H9 (cell line): ENCODE measurements around the gene IGSF9B. TPM values are rescaled to one million over a fixed set of nuclear protein-coding genes. Genes with fewer than 3 reads are reported as not detected.

Experiments used
- DNase-seq: peaks from one replicate; pipeline ENCODE4 v3.0.0-alpha.2; 2017
- H2AFZ ChIP-seq: one replicate; pipeline ENCODE4 v1.6.1; 2013; ENCODE audit warnings: mild to moderate bottlenecking, low read length, control low read depth, moderate library complexity
- H2AK5ac ChIP-seq: 2 replicates; pipeline ENCODE4 v1.6.1; 2013; ENCODE audit warnings: low read length, control low read depth, mixed read lengths; ENCODE audit not compliant: insufficient read length
- H2BK120ac ChIP-seq: one replicate; pipeline ENCODE4 v1.6.1; 2013; ENCODE audit warnings: low read depth, mild to moderate bottlenecking, low read length, control low read depth, inconsistent platforms; ENCODE audit not compliant: poor library complexity, severe bottlenecking
- H2BK12ac ChIP-seq: 2 replicates; pipeline ENCODE4 v1.6.1; 2013; ENCODE audit warnings: low read length, control low read depth, mixed read lengths, low read depth; ENCODE audit not compliant: insufficient read length
- H2BK15ac ChIP-seq: 2 replicates; pipeline ENCODE4 v1.6.1; 2013; ENCODE audit warnings: low read depth, low read length, control low read depth
- H2BK20ac ChIP-seq: one replicate; pipeline ENCODE4 v1.6.1; 2013; ENCODE audit warnings: low read depth, mild to moderate bottlenecking, low read length, control low read depth, inconsistent platforms; ENCODE audit not compliant: poor library complexity, severe bottlenecking
- H2BK5ac ChIP-seq: 2 replicates; pipeline ENCODE4 v1.6.1; 2013; ENCODE audit warnings: low read length, control low read depth, mixed read lengths; ENCODE audit not compliant: insufficient read length
- H3K14ac ChIP-seq: 2 replicates; pipeline ENCODE4 v1.6.1; 2013; ENCODE audit warnings: low read length, control low read depth; ENCODE audit not compliant: insufficient read depth
- H3K18ac ChIP-seq: 2 replicates; pipeline ENCODE4 v1.6.1; 2013; ENCODE audit warnings: low read depth, mild to moderate bottlenecking, mixed read lengths, low read length, control low read depth; ENCODE audit not compliant: insufficient read length
- H3K23ac ChIP-seq: 2 replicates; pipeline ENCODE4 v1.6.1; 2013; ENCODE audit warnings: low read length, control low read depth, mixed read lengths, low read depth; ENCODE audit not compliant: insufficient read length
- H3K23me2 ChIP-seq: 2 replicates; pipeline ENCODE4 v1.6.1; 2013; ENCODE audit warnings: low read depth, mild to moderate bottlenecking, mixed read lengths, low read length, control low read depth; ENCODE audit not compliant: insufficient read length, poor library complexity, severe bottlenecking
- H3K27ac ChIP-seq: 2 replicates; pipeline ENCODE4 v1.5.1; 2013; ENCODE audit warnings: low read length, control low read depth, mixed read lengths, low read depth; ENCODE audit not compliant: insufficient read length
- H3K27me3 ChIP-seq: 2 replicates; pipeline ENCODE4 v1.6.1; 2013; ENCODE audit warnings: low read length, control low read depth, inconsistent platforms; ENCODE audit not compliant: insufficient read depth
- H3K4ac ChIP-seq: 2 replicates; pipeline ENCODE4 v1.6.1; 2013; ENCODE audit warnings: low read depth, mild to moderate bottlenecking, control low read depth, inconsistent platforms, low read length, moderate library complexity
- H3K4me1 ChIP-seq: 2 replicates; pipeline ENCODE4 v1.6.1; 2013; ENCODE audit warnings: low read length, control low read depth, inconsistent platforms; ENCODE audit not compliant: insufficient read depth
- H3K4me2 ChIP-seq: 2 replicates; pipeline ENCODE4 v1.6.1; 2013; ENCODE audit warnings: low read length, control low read depth, mixed read lengths; ENCODE audit not compliant: insufficient read length, insufficient read depth
- H3K56ac ChIP-seq: 2 replicates; pipeline ENCODE4 v1.6.1; 2013; ENCODE audit warnings: low read depth, mild to moderate bottlenecking, mixed read lengths, low read length, control low read depth; ENCODE audit not compliant: insufficient read length
- H3K79me1 ChIP-seq: 2 replicates; pipeline ENCODE4 v1.6.1; 2013; ENCODE audit warnings: low read depth, mild to moderate bottlenecking, moderate library complexity, low read length, control low read depth, inconsistent platforms; ENCODE audit not compliant: insufficient read depth, poor library complexity, severe bottlenecking
- H3K79me2 ChIP-seq: 2 replicates; pipeline ENCODE4 v1.6.1; 2013; ENCODE audit warnings: low read length, control low read depth, inconsistent platforms; ENCODE audit not compliant: insufficient read depth
- H3K9ac ChIP-seq: 2 replicates; pipeline ENCODE4 v1.6.1; 2013; ENCODE audit warnings: low read length, control low read depth, mixed read lengths; ENCODE audit not compliant: insufficient read length; ENCODE audit errors: extremely low read depth
- H3K9me3 ChIP-seq: one replicate; pipeline ENCODE4 v1.6.1; 2013; ENCODE audit warnings: low read depth, low read length, inconsistent platforms; ENCODE audit not compliant: control insufficient read depth
- H3T11ph ChIP-seq: one replicate; pipeline ENCODE4 v1.6.1; 2013; ENCODE audit warnings: mild to moderate bottlenecking, low read length, control low read depth, inconsistent platforms
- H4K20me1 ChIP-seq: one replicate; pipeline ENCODE4 v1.6.1; 2013; ENCODE audit not compliant: control insufficient read depth, insufficient read length, insufficient read depth
- H4K5ac ChIP-seq: 2 replicates; pipeline ENCODE4 v1.6.1; 2013; ENCODE audit warnings: low read depth, mild to moderate bottlenecking, mixed read lengths, low read length, control low read depth; ENCODE audit not compliant: insufficient read length
- H4K8ac ChIP-seq: replicated peaks from 2 replicates; pipeline ENCODE4 v1.6.1; 2013; ENCODE audit warnings: low read length, control low read depth, mixed read lengths, low read depth; ENCODE audit not compliant: insufficient read length
- H4K91ac ChIP-seq: 2 replicates; pipeline ENCODE4 v1.6.1; 2013; ENCODE audit warnings: low read depth, mild to moderate bottlenecking, moderate library complexity, mixed read lengths, low read length, control low read depth; ENCODE audit not compliant: insufficient read length
- H3K27ac Mint-ChIP-seq, 3 experiments: 2 replicates in 2 of 3; 3 replicates in 1 of 3; pipeline ENCODE4 v1.8.0; 2020 to 2021; ENCODE audit warnings: mixed read lengths in 3 of 3, mild to moderate bottlenecking in 1 of 3, moderate library complexity in 1 of 3
- H3K27me3 Mint-ChIP-seq: 2 replicates; pipeline ENCODE4 v1.8.0; 2021; ENCODE audit warnings: low read depth, mild to moderate bottlenecking, moderate library complexity, mixed read lengths
- H3K36me3 Mint-ChIP-seq, 3 experiments: 2 replicates in 2 of 3; 3 replicates in 1 of 3; pipeline ENCODE4 v1.8.0; 2020 to 2021; ENCODE audit warnings: low read depth in 3 of 3, mixed read lengths in 3 of 3; ENCODE audit not compliant: insufficient read depth in 1 of 3
- H3K4me1 Mint-ChIP-seq, 2 experiments: 2 replicates each; pipeline ENCODE4 v1.8.0; 2020; ENCODE audit warnings: mixed read lengths in 2 of 2
- H3K4me3 Mint-ChIP-seq, 2 experiments: 2 replicates in 1 of 2; 3 replicates in 1 of 2; pipeline ENCODE4 v1.8.0; 2020 to 2021; ENCODE audit warnings: mild to moderate bottlenecking in 2 of 2, mixed read lengths in 2 of 2, moderate library complexity in 1 of 2
- H3K9me3 Mint-ChIP-seq, 2 experiments: 2 replicates in 1 of 2; 3 replicates in 1 of 2; pipeline ENCODE4 v1.8.0; 2020; ENCODE audit warnings: mild to moderate bottlenecking in 2 of 2, mixed read lengths in 2 of 2, moderate library complexity in 1 of 2
- WGBS: extraction: QIAGEN DNeasy Blood & Tissue Kit; methylation state at CpG from one replicate; pipeline ENCODE4 v1.1.7; 2013; ENCODE audit warnings: missing lambda C conversion rate, low lambda C conversion rate, mixed read lengths; ENCODE audit not compliant: insufficient read length; ENCODE audit errors: extremely low coverage; 5-methylcytosine and 5-hydroxymethylcytosine counted together
- total RNA-seq: library from RNA; stranded (reverse); gene quantifications from 2 replicates; pipeline ENCODE4 v1.2.1, GENCODE V29; 2021
- TF ChIP-seq, protein P1 (sequence below): fragments of 200-600 bp; sonication (generic); conservative IDR thresholded peaks from 3 replicates; pipeline ENCODE4 v1.8.0; 2021; ENCODE audit warnings: antibody characterized with exemption, mild to moderate bottlenecking

IGSF9B gene
- total RNA-seq, 1 experiment from 2014 or later = 25.7 TPM

DNA sequence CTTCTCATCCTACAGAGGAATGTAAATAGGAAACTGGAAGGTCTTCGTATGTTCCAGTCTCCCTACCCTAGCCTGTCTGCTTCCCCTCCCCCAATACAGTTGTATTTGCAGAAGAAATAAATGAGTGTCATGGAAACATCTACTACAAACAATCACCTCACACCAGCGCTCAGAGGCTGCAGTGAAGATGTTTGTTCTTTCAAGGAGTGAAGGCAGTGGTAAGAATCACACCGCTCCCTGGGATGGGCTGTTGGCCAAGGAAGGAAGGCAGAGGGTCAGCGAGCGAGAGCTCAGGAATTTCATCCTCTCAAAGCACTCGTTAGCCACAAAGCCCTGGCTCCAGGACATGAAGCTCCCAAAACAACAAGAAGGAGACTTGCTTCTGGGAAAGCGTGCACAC lies 1.1 kb upstream of the IGSF9B start:
- Histone ChIP-seq H3K4me1 (peaks cover 8% of the 10 kb centered on the region; the same call in 1 of the 2 replicates), H3K56ac (no peak overlapping the region), H3K18ac (peak overlapping the region; percentile 83), H4K8ac (no peak overlapping the region), H3K27ac (no peak overlapping the region), H4K20me1 (no peaks in the 10 kb centered on the region), H3K23ac (no peak overlapping the region), H3K9me3 (no peaks in the 10 kb centered on the region), H2AFZ (no peak overlapping the region), H3K9ac (no peak overlapping the region), H2BK20ac (no peak overlapping the region), H3T11ph (no peak overlapping the region), H3K4me2 (peak overlapping the region; percentile 84), H2BK12ac (no peak overlapping the region), H4K91ac (no peak overlapping the region), H2BK5ac (no peak overlapping the region), H3K79me1 (no peaks in the 10 kb centered on the region), H4K5ac (no peak overlapping the region), H2BK15ac (no peak overlapping the region), H3K4ac (no peak overlapping the region), H2BK120ac (no peak overlapping the region), H3K23me2 (peaks cover 7% of the 10 kb centered on the region), H3K14ac (no peak overlapping the region; the same call in 1 of the 2 replicates), H3K79me2 (no peaks in the 10 kb centered on the region; the same call in 1 of the 2 replicates), H3K27me3 (peaks cover 1% of the 10 kb centered on the region; the same call in 1 of the 2 replicates), H2AK5ac (no peak overlapping the region)
- no CpG with 5 or more reads among the region's 7 CpGs for WGBS
- no peak for DNase-seq
- peaks cover 0 to 8% (median 5%) of the 10 kb centered on the region in 3 experiments; a peak in 6 of 7 replicates for H3K36me3 Mint-ChIP-seq
- H3K4me3 Mint-ChIP-seq = peak overlapping the region; percentile 85 to 93
- H3K9me3 Mint-ChIP-seq = peaks cover 0 to 20% of the 10 kb centered on the region in 2 experiments; a peak in 3 of 5 replicates
- peaks cover 61% of the 10 kb centered on the region for H3K27me3 Mint-ChIP-seq
- TF ChIP-seq, protein P1, sequence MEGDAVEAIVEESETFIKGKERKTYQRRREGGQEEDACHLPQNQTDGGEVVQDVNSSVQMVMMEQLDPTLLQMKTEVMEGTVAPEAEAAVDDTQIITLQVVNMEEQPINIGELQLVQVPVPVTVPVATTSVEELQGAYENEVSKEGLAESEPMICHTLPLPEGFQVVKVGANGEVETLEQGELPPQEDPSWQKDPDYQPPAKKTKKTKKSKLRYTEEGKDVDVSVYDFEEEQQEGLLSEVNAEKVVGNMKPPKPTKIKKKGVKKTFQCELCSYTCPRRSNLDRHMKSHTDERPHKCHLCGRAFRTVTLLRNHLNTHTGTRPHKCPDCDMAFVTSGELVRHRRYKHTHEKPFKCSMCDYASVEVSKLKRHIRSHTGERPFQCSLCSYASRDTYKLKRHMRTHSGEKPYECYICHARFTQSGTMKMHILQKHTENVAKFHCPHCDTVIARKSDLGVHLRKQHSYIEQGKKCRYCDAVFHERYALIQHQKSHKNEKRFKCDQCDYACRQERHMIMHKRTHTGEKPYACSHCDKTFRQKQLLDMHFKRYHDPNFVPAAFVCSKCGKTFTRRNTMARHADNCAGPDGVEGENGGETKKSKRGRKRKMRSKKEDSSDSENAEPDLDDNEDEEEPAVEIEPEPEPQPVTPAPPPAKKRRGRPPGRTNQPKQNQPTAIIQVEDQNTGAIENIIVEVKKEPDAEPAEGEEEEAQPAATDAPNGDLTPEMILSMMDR = no peak
- peaks cover 23 to 30% of the 10 kb centered on the region in 2 experiments for H3K4me1 Mint-ChIP-seq
- no peak overlapping the region for H3K27ac Mint-ChIP-seq
